ENCODE results near the gene CD46. TPM values are rescaled to one million over a fixed set of nuclear protein-coding genes. Genes with fewer than 3 reads are reported as not detected.

The CD46 gene
- polyA plus RNA-seq, 3 donors = 66.4 to 118 (median 83.0) TPM

DNA sequence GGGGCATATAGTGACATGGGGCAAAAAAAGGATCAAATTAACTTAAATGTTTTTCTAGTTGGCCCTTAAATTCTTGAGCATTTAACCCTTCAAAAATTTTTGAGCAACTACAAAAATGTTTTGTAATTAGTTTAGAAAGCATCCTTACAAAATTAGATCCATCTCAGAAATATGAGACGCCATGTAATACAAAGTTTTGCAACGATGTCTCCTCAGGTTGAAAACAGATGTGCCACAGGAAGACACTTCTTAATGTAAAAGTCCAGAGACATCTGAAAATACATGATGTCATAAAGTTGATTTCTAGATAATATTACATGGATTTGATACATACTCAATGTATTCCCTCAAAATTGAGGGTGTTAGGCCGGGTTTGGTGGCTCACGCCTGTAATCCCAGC, 37.5 kb downstream of the CD46 start:
- H3K27ac ChIP-seq (ENCODE audit: low read depth, low read length) = no peak overlapping the region
- WGBS, 3 donors = 83 to 93% (median 88%) methylated on average over 4 of the region's 4 CpGs

DNA sequence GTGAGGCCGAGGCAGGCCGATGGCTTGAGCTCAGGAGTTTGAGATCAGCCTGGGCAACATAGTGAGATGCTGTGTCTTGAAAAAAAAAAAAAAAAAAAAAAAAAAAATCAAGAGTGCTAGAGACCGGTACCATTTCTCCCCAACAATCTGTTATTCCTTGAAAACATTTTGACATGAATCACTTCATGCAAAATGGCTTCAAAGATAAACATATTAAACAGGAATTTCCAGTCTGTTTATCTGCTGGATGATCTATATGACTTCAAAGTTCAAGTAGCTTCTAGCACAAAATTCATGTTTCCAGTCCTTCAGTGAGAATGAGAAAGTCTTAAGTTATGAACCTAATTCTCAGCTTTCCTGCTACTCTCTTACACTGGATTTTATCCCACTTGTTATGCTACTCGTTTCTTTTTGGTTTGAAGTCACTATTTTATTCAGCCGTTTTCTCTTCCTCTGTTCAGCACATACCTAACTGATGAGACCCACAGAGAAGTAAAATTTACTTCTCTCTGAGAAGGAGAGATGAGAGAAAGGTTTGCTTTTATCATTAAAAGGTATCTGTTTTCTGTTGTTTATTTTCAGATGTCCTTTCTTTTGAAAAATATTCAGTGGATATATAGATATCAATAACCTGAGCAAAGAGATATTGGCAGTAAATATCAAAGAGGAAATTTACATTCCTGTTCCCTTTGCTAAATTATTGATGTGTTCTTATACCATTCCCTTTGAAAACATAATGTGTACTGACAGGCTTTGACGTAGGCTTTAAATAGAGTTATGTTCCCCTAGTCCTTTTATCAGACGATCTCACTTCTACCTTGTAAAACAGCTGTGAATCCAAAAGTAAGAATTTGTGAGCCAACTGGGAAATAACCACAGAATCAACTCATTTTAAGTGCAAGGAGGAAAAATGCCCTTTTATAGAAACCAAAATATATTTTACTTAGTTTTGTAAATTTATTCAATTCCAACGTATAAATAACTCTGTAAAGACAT, 38.2 kb downstream of the CD46 start:
- 50 to 82% (median 77%) methylated on average over 8 of the region's 8 CpGs for WGBS, 3 donors
- H3K27ac ChIP-seq (ENCODE audit: low read depth, low read length) = no peak overlapping the region

DNA sequence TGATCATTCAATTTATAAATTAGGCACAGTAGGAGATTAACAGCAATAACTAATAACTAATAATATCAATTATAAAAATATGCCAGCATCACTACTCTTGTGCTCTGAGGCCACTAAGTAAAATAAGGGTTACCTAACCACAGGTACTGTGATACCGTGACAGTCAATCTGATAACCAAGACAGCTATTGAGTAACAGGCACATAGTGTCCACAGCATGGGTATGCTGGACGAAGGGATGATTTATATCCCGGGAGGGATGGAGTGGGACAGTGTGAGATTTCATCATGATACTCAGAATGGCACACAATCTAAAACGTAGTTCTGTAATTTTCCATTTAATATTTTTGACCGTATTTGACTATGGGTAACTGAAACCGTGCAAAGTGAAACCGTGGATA, 39.4 kb downstream of the CD46 start:
- 64 to 86% (median 83%) methylated on average over 7 of the region's 7 CpGs for WGBS, 3 donors
- H3K27ac ChIP-seq (ENCODE audit: low read depth, low read length) = no peak overlapping the region

- no peak overlapping the region for H3K27ac ChIP-seq (ENCODE audit: low read depth, low read length)
Observed at GRCh38 chr1:207793327-207793726, 41.5 kb downstream of the CD46 start.

DNA sequence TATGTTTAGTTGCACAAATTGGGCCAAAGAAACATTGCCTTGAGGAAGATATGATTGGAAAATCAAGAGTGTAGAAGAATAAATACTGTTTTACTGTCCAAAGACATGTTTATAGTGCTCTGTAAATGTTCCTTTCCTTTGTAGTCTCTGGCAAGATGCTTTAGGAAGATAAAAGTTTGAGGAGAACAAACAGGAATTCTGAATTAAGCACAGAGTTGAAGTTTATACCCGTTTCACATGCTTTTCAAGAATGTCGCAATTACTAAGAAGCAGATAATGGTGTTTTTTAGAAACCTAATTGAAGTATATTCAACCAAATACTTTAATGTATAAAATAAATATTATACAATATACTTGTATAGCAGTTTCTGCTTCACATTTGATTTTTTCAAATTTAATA, 43.0 kb downstream of the CD46 start:
- 54 to 58% (median 56%) methylated on average over 2 of the region's 2 CpGs for WGBS, 3 donors
- H3K27ac ChIP-seq (ENCODE audit: low read depth, low read length) = no peak overlapping the region

DNA sequence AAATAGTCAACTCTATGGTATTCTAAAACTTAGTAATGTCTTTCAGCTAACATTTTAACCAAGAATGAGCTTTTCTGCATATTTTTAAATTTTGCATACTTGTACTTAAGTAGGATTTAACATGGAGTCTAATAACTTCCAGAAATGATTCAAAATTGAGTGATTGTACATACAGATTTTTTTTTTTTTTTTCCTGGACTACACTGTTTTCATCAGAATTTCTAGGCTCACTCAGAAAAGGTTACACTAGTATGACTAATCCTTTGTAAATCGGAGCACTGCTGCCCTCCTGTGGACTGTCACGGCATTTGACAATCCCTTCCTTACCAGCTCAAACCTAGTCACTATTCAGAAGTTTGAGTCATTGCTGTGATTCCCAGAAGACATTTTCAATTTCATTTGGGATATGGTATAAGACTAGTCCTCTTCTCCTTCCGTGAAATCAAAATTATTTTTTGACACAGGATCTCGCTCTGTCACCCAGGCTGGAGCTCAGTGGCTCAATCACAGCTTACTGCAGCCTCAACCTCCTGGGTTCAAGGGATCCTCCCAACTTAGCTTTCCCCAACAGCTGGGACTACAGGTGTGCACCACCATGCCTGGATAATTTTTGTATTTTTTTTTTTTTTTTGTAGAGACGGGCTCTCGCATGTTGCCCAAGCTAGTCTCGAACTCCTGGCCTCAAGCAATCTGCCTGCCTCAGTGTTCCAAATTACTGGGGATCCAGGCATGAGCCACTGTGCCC, 45.5 kb downstream of the CD46 start:
- WGBS, 3 donors = 49 to 55% (median 53%) methylated on average over 7 of the region's 7 CpGs
- no peak overlapping the region for H3K27ac ChIP-seq (ENCODE audit: low read depth, low read length)

- 46 to 75% (median 54%) methylated on average over 6 of the region's 6 CpGs for WGBS, 3 donors
- H3K27ac ChIP-seq (ENCODE audit: low read depth, low read length) = no peak overlapping the region
Observed at GRCh38 chr1:207798847-207799246, 47.0 kb downstream of the CD46 start.

GRCh38 chr1:207799989-207800648, 48.3 kb downstream of the CD46 start:
- 78 to 85% (median 82%) methylated on average over 6 of the region's 6 CpGs for WGBS, 3 donors
- H3K27ac ChIP-seq (ENCODE audit: low read depth, low read length) = no peak overlapping the region

DNA sequence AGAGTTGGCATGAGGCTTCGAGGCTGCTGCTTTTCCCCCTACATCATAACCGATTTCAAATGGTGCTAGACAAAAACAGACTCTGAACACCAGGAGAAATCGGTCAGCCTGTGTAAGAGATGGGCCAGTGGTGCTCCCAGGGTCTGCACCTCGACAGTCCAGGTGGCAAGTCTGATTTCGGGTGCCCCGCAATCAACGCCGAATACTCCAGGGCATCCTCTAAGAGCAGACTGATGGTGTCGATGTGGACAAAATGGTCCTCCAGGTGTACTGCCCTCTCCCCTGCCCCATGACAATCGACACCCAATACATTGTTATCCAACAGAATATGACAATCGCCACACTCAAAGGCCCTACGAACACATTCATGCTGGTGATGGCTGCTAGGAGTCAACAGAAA, 50.0 kb downstream of the CD46 start:
- 77 to 87% (median 82%) methylated on average over 12 of the region's 12 CpGs for WGBS, 3 donors
- no peak overlapping the region for H3K27ac ChIP-seq (ENCODE audit: low read depth, low read length)

GRCh38 chr1:207803678-207804077, 51.8 kb downstream of the CD46 start:
- H3K27ac ChIP-seq (ENCODE audit: low read depth, low read length) = no peak overlapping the region
- WGBS, 3 donors = 81 to 85% (median 82%) methylated on average over 9 of the region's 9 CpGs

DNA sequence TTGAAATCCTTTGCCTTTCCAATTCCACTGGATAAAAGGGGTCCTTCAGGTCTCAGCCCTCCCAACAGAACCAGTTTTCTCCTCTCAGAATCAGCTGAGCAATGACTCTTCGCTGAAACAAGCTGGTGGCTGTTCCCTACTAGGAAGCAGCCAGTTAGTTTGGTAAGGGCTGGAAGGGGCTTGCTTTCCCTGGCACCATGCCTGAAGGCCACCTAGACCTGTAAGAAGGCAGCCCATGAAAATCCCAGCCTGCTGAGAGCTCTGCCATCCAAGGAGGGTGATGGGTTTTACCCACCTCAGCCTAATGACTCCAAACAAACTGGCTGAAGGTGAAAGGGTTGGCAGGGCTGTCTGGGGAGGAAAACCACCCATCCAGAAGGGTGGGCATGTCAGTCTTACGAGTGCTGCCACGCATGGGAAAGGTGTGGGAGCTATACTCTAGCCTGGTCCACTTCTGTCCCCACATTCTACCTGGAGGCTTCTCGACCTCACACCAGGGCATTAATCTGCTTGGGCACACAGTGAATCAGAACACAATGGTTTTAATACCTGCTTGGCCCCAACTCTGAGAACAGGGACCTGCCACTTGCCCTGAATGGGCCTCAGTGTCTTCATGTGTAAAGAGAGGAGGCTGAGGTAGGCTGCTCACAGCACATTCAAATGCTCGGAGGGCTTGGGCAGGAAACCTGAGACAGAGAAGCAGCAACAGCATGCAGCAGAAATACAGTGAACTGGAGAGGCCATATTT, 53.0 kb downstream of the CD46 start:
- peak overlapping the region; percentile 5 for H3K27ac ChIP-seq (ENCODE audit: low read depth, low read length)
- 86 to 93% (median 92%) methylated on average over 5 of the region's 5 CpGs for WGBS, 3 donors

GRCh38 chr1:207805841-207806421, 54.1 kb downstream of the CD46 start:
- 38 to 45% (median 44%) methylated on average over 5 of the region's 5 CpGs for WGBS, 3 donors
- H3K27ac ChIP-seq (ENCODE audit: low read depth, low read length) = no peak overlapping the region

DNA sequence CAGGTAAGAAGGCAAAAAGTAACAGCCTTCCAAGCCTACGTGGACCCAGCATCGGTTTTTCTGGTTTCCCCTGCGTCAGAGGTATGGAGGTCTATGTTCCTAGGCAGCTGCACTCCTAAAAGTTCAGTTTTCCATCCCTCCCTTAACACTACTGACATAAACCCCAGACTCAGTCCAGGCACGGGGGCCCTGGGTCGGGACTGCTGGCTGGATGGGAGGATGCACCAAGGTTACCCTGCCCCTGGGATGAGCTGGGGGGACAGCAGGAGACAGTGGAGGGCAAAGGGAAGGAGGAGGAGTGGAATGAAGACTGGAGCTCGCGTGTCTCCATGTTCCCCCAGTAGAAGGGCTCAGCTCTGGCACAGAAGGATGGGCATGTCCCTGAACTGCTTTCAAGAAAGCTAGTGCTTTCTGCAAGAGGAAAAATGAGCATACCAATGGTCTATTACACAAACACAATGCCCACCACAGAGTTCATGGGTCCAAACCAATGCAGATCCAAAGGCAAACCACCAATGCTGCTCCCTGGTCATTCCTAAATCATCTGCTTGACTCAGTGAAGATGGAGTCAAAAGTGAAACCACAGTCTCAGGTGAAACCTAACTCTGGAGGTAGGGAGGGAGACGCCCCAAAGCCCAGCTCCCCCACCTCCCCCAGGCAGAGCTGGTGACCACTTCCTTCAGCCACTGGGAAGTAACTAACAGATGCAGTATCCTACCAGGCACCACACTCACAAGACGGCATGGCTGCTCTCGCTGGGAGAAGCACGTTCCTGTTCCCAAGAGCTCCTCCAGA, 54.9 kb downstream of the CD46 start:
- H3K27ac ChIP-seq (ENCODE audit: low read depth, low read length) = no peak overlapping the region
- 78 to 92% (median 80%) methylated on average over 11 of the region's 11 CpGs for WGBS, 3 donors

DNA sequence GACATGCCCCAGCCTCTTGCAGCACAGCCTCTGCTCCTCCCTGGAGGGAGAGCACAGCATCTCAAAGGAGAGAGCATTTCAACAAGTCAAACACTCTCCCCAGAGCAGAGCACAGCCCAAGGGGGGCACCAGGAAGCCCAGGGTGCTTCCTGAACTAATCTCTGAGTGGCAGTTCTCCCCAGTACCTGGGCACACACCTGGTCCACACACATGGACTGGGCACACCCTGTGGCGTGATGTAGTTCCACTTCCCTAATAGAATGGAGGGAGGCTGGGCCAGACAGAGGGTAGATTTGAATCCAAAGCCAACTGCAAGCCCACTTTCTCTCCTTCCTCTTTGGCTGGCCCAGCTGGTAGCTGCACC, 55.5 kb downstream of the CD46 start:
- WGBS, 3 donors = 52 to 75% (median 65%) methylated on average over 1 of the region's 1 CpG
- no peak overlapping the region for H3K27ac ChIP-seq (ENCODE audit: low read depth, low read length)

- H3K27ac ChIP-seq (ENCODE audit: low read depth, low read length) = no peak overlapping the region
- 47 to 65% (median 59%) methylated on average over 13 of the region's 13 CpGs for WGBS, 3 donors
Observed at GRCh38 chr1:207807690-207808321, 56.0 kb downstream of the CD46 start.

DNA sequence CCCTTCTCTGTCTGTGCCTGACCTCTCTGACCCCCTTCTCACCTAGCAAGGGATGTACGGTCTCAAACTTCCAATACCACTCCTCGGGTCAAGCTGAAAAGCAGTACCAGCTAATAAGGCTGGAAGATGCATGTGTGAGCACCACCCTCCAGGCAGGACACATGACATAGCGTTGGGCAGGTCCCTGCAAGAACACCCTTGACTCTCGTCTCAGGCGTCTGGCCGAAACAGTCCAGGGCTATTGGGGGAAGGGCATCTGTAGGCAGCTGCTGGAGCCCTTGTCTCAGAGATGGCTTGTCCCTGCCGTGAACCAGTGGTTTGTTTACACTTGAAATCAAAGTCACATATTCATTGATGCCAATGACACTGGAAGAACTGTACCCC, 56.5 kb downstream of the CD46 start:
- no peak overlapping the region for H3K27ac ChIP-seq (ENCODE audit: low read depth, low read length)
- WGBS, 3 donors = 55 to 81% (median 81%) methylated on average over 7 of the region's 7 CpGs

All from adipose tissue (tissue), 3 donors.